ENCODE data around the gene TEAD1.

TEAD1 gene

GRCh38 chr11:12662101-12662689, 12.0 kb upstream of the TEAD1 start:
- DNase-seq (ENCODE audit: low read depth in 2 of 2) = no peak
- H3K4me3 ChIP-seq (replicated peaks in 1 of 2; ENCODE audit: low read depth in 2 of 2, low read length in 2 of 2) = no peak overlapping the region
- no peak for TF ChIP-seq CTCF (IDR thresholded peaks at IDR 0.05; ENCODE audit: low read depth, low read length)

GRCh38 chr11:12664385-12664784, 9.8 kb upstream of the TEAD1 start:
- TF ChIP-seq CTCF (IDR thresholded peaks at IDR 0.05; ENCODE audit: low read depth, low read length) = no peak
- DNase-seq (ENCODE audit: low read depth in 2 of 2) = no peak
- H3K4me3 ChIP-seq (replicated peaks in 1 of 2; ENCODE audit: low read depth in 2 of 2, low read length in 2 of 2) = no peak overlapping the region

- H3K4me3 ChIP-seq (replicated peaks in 1 of 2; ENCODE audit: low read depth in 2 of 2, low read length in 2 of 2) = no peak overlapping the region
- no peak for TF ChIP-seq CTCF (IDR thresholded peaks at IDR 0.05; ENCODE audit: low read depth, low read length)
- no peak for DNase-seq (ENCODE audit: low read depth in 2 of 2)
Observed at GRCh38 chr11:12666915-12667314, 7.3 kb upstream of the TEAD1 start.

DNA sequence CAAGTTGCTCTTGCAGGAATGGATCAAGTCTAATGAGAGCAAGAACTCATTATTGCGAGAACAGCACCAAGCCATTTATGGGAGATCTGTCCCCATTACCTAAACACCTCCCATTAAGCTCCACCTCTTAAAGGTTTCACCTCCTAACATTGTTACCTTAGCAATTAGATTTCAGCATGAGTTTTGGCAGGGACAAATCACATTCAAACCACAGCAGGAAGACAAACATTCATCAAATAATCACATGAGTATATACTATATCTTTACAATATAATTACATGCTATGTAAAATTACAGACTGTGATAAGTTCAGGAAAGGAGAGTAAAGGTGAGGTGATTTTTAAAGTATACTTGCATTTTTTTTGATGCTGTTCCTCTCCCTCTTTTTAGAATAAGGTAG, 6.6 kb upstream of the TEAD1 start:
- no peak for DNase-seq (ENCODE audit: low read depth in 2 of 2)
- H3K4me3 ChIP-seq (replicated peaks in 1 of 2; ENCODE audit: low read depth in 2 of 2, low read length in 2 of 2) = no peak overlapping the region
- TF ChIP-seq CTCF (IDR thresholded peaks at IDR 0.05; ENCODE audit: low read depth, low read length) = no peak

- DNase-seq (ENCODE audit: low read depth in 2 of 2) = no peak
- H3K4me3 ChIP-seq (replicated peaks in 1 of 2; ENCODE audit: low read depth in 2 of 2, low read length in 2 of 2) = no peak overlapping the region
- no peak for TF ChIP-seq CTCF (IDR thresholded peaks at IDR 0.05; ENCODE audit: low read depth, low read length)
Observed at GRCh38 chr11:12668166-12668565, 6.1 kb upstream of the TEAD1 start.

GRCh38 chr11:12669930-12670329, 4.3 kb upstream of the TEAD1 start:
- peak in 1 of 2 donors; percentile 89 for DNase-seq (ENCODE audit: low read depth in 2 of 2)
- no peak overlapping the region for H3K4me3 ChIP-seq (replicated peaks in 1 of 2; ENCODE audit: low read depth in 2 of 2, low read length in 2 of 2)
- no peak for TF ChIP-seq CTCF (IDR thresholded peaks at IDR 0.05; ENCODE audit: low read depth, low read length)

DNA sequence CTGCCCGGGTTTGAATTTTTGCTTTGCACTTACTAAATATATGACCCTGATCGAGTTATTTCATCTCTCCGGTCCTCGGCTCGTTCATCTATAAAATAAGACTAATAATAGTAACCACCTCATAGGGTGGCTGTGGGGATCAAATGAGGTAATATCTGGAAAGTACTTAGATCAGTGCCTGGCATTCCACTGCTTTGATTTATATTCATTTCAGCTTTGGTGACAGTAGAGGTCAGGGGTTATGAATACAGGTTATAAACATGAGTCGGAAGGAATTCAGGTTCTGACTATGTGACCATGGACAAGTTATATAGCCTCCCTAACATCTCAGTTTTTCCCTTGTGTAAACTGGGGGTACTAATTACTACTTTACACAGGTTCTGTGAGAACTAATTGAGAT, 2.9 kb upstream of the TEAD1 start:
- no peak overlapping the region for H3K4me3 ChIP-seq (replicated peaks in 1 of 2; ENCODE audit: low read depth in 2 of 2, low read length in 2 of 2)
- no peak for DNase-seq (ENCODE audit: low read depth in 2 of 2)
- no peak for TF ChIP-seq CTCF (IDR thresholded peaks at IDR 0.05; ENCODE audit: low read depth, low read length)

Measured in cardiac fibroblast (primary cell).